Stimulated activated naive CD8-positive, alpha-beta T cell treated with anti-CD3 and anti-CD28 coated beads, Interleukin-15, amount 100 ng/mL, for 72 hours (primary cell): Measurements from ENCODE around the gene ZBTB4.

ENCODE experiments used
- ATAC-seq: fragments of 150-1000 bp; cut with Tn5 transposase; 2 replicates; pipeline ENCODE4 v1.10.0; 2021; ENCODE audit warnings: mild to moderate bottlenecking, moderate library complexity
- DNase-seq, 2 donors: peaks; one replicate each; pipeline ENCODE4 v3.0.0; 2021 to 2022
- H3K27ac Mint-ChIP-seq, 2 donors: one replicate each; pipeline ENCODE4 v1.8.0; 2022; ENCODE audit warnings: mild to moderate bottlenecking in 2 of 2, mixed read lengths in 2 of 2, moderate library complexity in 2 of 2
- H3K27me3 Mint-ChIP-seq: one replicate; pipeline ENCODE4 v1.8.0; 2022; ENCODE audit warnings: mixed read lengths
- H3K4me1 Mint-ChIP-seq: one replicate; pipeline ENCODE4 v1.8.0; 2022; ENCODE audit warnings: mild to moderate bottlenecking, mixed read lengths
- H3K4me3 Mint-ChIP-seq, 2 donors: one replicate each; pipeline ENCODE4 v1.8.0; 2022; ENCODE audit warnings: mild to moderate bottlenecking in 2 of 2, mixed read lengths in 2 of 2, moderate library complexity in 1 of 2
- H3K9me3 Mint-ChIP-seq, 2 donors: one replicate each; pipeline ENCODE4 v1.8.0; 2022; ENCODE audit warnings: mixed read lengths in 2 of 2

ZBTB4 gene

GRCh38 chr17:7441266-7441665 lies 38.2 kb downstream of the ZBTB4 start:
- peaks cover 65% of the 10 kb centered on the region for H3K4me1 Mint-ChIP-seq
- H3K27ac Mint-ChIP-seq = no peak overlapping the region
- no peaks in the 10 kb centered on the region for H3K9me3 Mint-ChIP-seq
- DNase-seq (no peak), ATAC-seq (no peak)
- H3K27me3 Mint-ChIP-seq = peaks cover 72% of the 10 kb centered on the region
- H3K4me3 Mint-ChIP-seq = no peak overlapping the region

GRCh38 chr17:7440834-7441195 lies 38.6 kb downstream of the ZBTB4 start:
- Mint-ChIP-seq H3K27ac (peak overlapping the region in 1 of 2 donors; percentile 92), H3K27me3 (peaks cover 68% of the 10 kb centered on the region), H3K4me1 (peaks cover 65% of the 10 kb centered on the region), H3K4me3 (peak overlapping the region; percentile 94 to 99), H3K9me3 (no peaks in the 10 kb centered on the region)
- DNase-seq (peak in 1 of 2 donors; percentile 39), ATAC-seq (no peak)

DNA sequence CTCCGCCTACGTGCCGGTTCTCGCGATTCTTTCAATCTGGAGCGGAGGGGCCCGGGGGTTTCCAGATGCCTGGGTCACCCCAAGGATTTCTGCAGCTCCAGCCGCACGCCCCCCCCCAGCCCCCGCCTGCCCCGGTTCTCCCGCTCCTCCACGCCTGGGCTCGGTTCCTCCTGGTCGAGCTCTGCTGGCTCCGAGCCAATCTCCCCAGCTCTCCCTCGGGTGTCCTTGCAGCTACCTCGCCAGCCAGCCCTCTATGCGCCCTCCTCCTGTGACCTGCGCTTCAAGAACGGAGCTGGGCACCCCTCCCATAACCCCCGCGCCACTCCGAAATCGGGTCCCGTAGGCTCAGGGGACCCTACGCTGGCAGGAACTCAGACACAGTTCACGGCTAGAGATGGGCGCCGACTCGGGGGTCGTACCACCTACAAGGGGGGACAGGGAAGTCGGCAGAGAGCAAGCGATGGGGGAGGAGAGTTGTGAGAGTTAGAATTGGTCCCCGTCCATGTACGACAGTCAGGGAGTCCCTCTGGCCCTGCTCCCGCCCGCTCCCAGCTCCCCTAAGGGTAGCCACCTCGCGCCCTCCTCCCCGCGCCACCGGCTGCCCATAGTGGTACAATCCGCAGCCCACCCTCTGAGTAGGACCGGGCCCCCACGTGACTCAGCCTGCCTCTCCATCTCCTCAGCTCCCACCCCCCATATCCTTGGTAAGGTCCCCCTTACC lies 39.2 kb downstream of the ZBTB4 start:
- Mint-ChIP-seq H3K27ac (peak overlapping the region; percentile 24 to 92), H3K4me1 (peaks cover 60% of the 10 kb centered on the region), H3K27me3 (peaks cover 62% of the 10 kb centered on the region), H3K4me3 (peak overlapping the region; percentile 94 to 99), H3K9me3 (no peaks in the 10 kb centered on the region)
- DNase-seq (peak; percentile 47 to 50), ATAC-seq (no peak)

DNA sequence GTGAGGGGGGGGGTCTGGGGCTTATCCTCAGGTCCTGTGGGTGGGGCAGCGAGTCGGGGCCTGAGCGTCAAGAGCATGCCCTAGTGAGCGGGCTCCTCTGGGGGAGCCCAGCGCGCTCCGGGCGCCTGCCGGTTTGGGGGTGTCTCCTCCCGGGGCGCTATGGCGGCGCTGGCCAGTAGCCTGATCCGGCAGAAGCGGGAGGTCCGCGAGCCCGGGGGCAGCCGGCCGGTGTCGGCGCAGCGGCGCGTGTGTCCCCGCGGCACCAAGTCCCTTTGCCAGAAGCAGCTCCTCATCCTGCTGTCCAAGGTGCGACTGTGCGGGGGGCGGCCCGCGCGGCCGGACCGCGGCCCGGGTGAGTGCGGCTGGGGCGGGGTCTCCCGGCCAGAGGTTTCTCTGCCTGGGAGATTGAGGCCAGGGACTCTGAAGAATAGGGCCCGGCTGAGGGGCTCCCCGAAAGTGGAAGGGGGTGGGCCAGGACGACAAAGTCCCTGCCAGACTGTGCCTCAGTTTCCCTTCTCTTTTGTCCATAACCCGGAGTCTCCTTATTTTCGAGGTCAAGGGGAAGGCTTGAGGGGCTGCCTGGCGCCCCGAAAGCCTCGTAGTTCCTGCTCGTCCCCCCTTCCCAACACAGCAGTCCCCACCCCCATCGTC lies 39.8 kb downstream of the ZBTB4 start, which contains the start of gene FGF11:
TSS of gene FGF11 (plus strand) at position 51 of the 651 bp plus-strand sequence. CDS start at position 160, 109 bp downstream.
- Mint-ChIP-seq H3K4me1 (peaks cover 59% of the 10 kb centered on the region), H3K27ac (peak within 1 kb of the TSS; percentile 24 to 92), H3K4me3 (peak within 1 kb of the TSS; percentile 94 to 99), H3K27me3 (peaks cover 56% of the 10 kb centered on the region), H3K9me3 (no peaks in the 10 kb centered on the region)
- DNase-seq (peak in 1 of 2 donors; percentile 29), ATAC-seq (no peak)

DNA sequence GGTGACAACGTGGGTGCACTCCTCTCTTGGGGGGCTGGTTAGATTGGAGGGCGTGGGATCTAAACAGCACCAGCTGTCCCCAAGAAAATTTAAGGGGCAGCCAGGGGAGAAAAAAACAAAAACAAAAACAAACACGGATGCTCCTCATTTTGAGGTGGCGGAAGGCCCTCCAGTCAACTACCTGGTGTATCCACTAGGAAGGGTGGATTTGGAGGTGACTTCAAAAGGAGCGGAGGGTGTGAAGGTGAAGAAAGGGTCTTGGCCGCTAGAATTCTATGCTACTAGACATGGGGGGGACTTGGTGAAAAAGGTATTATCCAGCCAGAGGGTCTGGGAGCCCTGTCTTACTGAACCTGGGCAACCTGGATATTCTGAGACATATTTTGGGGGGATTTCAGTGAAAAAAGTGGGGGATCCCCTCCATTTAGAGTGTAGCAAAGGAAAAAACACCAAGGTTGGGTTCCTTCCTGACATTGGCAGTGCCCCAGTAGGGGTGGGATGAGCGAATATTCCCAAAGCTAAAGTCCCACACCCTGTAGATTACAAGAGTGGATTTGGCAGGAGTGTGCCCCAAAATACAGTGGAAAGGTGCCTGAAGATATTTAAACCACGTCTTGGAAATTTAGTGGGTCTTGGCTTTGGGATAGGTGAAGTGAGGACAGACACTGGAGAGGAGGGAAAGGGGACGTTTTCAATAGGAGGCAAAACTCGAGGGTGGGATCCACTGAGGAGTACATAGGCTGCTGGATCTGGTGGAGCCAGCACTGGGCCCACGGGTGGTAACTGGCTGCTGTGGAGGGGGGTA lies 40.6 kb downstream of the ZBTB4 start:
- ATAC-seq = no peak
- Mint-ChIP-seq H3K27me3 (peaks cover 50% of the 10 kb centered on the region), H3K4me1 (peaks cover 57% of the 10 kb centered on the region), H3K4me3 (peak overlapping the region; percentile 87 to 99), H3K9me3 (no peaks in the 10 kb centered on the region), H3K27ac (no peak overlapping the region)
- DNase-seq = no peak

DNA sequence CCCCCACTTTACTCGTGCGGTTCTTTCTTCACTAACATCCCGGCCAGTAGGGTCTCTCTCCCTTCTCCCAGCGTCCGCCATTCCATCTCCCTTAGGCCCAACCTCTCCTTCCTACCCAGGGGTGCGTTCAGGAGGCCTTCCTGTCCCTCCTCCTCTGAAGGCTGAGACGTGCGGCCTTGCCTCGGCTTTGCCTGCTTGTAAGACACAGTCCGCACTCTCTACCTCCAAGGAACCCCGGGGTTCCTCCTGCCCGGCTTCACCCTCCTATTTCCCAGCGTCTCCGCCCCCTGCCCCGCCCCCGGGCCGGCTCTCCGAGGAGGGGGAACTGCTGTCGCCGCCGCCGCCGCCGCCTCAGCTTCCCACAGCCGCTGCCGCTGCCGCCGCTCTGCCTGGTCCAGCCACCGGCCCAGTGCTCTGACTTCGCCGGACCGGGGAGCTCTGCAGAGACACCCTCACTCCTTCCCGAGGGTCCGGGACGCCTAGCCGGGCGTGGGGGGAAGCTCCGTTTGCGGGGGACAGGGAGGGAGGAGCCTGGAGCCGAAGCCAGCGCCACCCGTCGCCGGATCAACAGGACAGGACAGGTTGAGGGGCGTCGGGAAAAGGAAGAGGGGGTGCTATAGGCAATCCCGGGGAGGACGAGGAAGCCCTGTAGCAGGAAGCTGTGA lies 41.3 kb downstream of the ZBTB4 start:
- no peak for ATAC-seq
- H3K27me3 Mint-ChIP-seq = peaks cover 43% of the 10 kb centered on the region

DNA sequence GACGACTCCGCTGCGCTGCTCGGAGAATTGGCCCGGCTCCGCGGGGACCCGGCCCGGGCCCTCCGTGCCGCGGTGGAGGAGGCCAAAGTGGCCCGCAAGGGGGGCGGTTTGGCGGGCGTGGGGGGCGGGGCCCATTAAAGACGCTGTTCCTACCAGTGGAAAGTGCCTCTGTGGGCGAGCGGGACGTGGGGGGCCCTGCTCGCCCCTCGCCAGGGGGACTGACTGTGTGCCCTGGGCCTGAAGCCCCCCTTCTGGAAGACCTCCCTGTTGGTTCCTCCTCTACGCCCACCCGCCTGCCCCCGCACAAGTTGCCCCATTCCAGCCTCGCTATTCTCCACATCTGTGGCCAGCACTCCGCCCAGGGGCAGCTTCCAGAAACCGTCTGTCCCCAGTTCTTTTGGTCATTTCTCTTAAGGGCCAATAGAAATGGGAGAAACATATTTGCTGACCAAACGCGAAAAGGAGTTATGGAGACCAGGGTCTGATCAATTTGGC lies 42.0 kb downstream of the ZBTB4 start:
- Mint-ChIP-seq H3K4me3 (peak overlapping the region; percentile 91 to 99), H3K4me1 (peaks cover 57% of the 10 kb centered on the region), H3K27ac (no peak overlapping the region), H3K9me3 (no peaks in the 10 kb centered on the region), H3K27me3 (peaks cover 36% of the 10 kb centered on the region)
- no peak for DNase-seq
- no peak for ATAC-seq

More for the DNA sequence above, 41.3 kb downstream of the ZBTB4 start:
- Mint-ChIP-seq H3K9me3 (no peaks in the 10 kb centered on the region), H3K27ac (no peak overlapping the region), H3K4me1 (peaks cover 57% of the 10 kb centered on the region), H3K4me3 (peak overlapping the region; percentile 87 to 99)
- DNase-seq = peak; percentile 55 to 59

- ATAC-seq (peak; percentile 83), DNase-seq (peak; percentile 86 to 88)
- H3K9me3 Mint-ChIP-seq = no peaks in the 10 kb centered on the region
- H3K4me3 Mint-ChIP-seq = peak overlapping the region; percentile 91 to 99
- H3K27me3 Mint-ChIP-seq = peaks cover 29% of the 10 kb centered on the region
- H3K4me1 Mint-ChIP-seq = peaks cover 57% of the 10 kb centered on the region
- peak overlapping the region; percentile 61 to 87 for H3K27ac Mint-ChIP-seq
These were observed 42.7 kb downstream of the ZBTB4 start for GRCh38 chr17:7436556-7437368.

- ATAC-seq (peak; percentile 48), DNase-seq (peak; percentile 75 to 78)
- H3K4me3 Mint-ChIP-seq = peak overlapping the region; percentile 91 to 99
- H3K9me3 Mint-ChIP-seq = no peaks in the 10 kb centered on the region
- peak overlapping the region; percentile 87 to 88 for H3K27ac Mint-ChIP-seq
- peaks cover 52% of the 10 kb centered on the region for H3K4me1 Mint-ChIP-seq
- H3K27me3 Mint-ChIP-seq = peaks cover 23% of the 10 kb centered on the region
These were observed 43.5 kb downstream of the ZBTB4 start for GRCh38 chr17:7435676-7436555.

- Mint-ChIP-seq H3K27me3 (no peaks in the 10 kb centered on the region), H3K4me3 (no peak overlapping the region), H3K27ac (no peak overlapping the region), H3K9me3 (no peaks in the 10 kb centered on the region), H3K4me1 (peaks cover 20% of the 10 kb centered on the region)
- ATAC-seq (no peak), DNase-seq (no peak)
These were observed 47.1 kb downstream of the ZBTB4 start for GRCh38 chr17:7432296-7432695.

- DNase-seq (no peak), ATAC-seq (no peak)
- H3K4me1 Mint-ChIP-seq = peaks cover 10% of the 10 kb centered on the region
- H3K27me3 Mint-ChIP-seq = no peaks in the 10 kb centered on the region
- no peaks in the 10 kb centered on the region for H3K9me3 Mint-ChIP-seq
- no peak overlapping the region for H3K27ac Mint-ChIP-seq
- no peak overlapping the region for H3K4me3 Mint-ChIP-seq
These were observed 48.2 kb downstream of the ZBTB4 start for GRCh38 chr17:7431231-7431630.

DNA sequence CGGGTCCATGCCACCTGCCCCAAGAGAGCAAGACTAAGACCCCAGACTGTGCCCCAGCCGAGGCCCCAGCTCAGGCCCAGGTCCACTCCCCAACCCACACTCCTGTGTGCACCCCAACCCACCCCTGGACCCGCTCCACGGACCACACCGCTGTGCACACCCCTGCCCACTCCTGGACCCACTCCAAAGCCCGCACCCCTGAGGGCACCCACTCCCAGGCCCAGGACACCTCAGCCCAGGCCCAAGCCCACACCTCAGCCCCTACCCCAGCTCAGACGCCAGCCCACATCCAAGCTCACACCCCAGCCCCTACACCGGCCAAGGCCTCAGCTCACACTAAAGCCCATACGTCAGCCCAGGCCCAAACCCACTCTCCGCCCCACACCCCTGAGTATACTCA lies 49.7 kb downstream of the ZBTB4 start:
- no peak for DNase-seq
- H3K27ac Mint-ChIP-seq = no peak overlapping the region
- H3K27me3 Mint-ChIP-seq = no peaks in the 10 kb centered on the region
- ATAC-seq = peak; percentile 55
- no peaks in the 10 kb centered on the region for H3K9me3 Mint-ChIP-seq
- no peak overlapping the region for H3K4me3 Mint-ChIP-seq
- H3K4me1 Mint-ChIP-seq = peaks cover under 1% of the 10 kb centered on the region

- DNase-seq (no peak), ATAC-seq (no peak)
- Mint-ChIP-seq H3K9me3 (no peaks in the 10 kb centered on the region), H3K4me1 (no peaks in the 10 kb centered on the region), H3K27ac (no peak within 1 kb of the TSS), H3K27me3 (no peaks in the 10 kb centered on the region), H3K4me3 (no peak within 1 kb of the TSS)
These were observed 50.9 kb downstream of the ZBTB4 start, which contains the start of gene SPEM3 for GRCh38 chr17:7428557-7428956. TSS of gene SPEM3 (plus strand) at chr17:7428857. CDS start at chr17:7428903, 46 bp downstream.
